Prostate gland (tissue), 2 donors: ENCODE data around the gene FOXI1.

ENCODE experiments used
- POLR2A ChIP-seq: fragments of 450-650 bp; IDR thresholded peaks from one replicate; pipeline ENCODE4 v1.6.1; 2016; ENCODE audit warnings: antibody characterized with exemption, mild to moderate bottlenecking
- POLR2AphosphoS5 ChIP-seq: sonication (generic); formaldehyde crosslinking; IDR thresholded peaks from one replicate; pipeline ENCODE4 v1.6.1; 2017; ENCODE audit warnings: antibody characterized with exemption
- TF ChIP-seq, protein P1 (sequence below), 4 experiments: fragments of 200-600 bp in 2 of 4; fragments of 450-650 bp in 2 of 4; sonication (generic) in 2 of 4; IDR thresholded peaks; 1 replicate in 3 of 4; 2 replicates in 1 of 4; pipeline ENCODE4 v1.5.1; 2016 to 2019; ENCODE audit warnings: antibody characterized with exemption in 4 of 4, mild to moderate bottlenecking in 2 of 4, moderate library complexity in 2 of 4

GRCh38 chr5:170080217-170080616, 25.5 kb upstream of the FOXI1 start:
- TF ChIP-seq, protein P1, sequence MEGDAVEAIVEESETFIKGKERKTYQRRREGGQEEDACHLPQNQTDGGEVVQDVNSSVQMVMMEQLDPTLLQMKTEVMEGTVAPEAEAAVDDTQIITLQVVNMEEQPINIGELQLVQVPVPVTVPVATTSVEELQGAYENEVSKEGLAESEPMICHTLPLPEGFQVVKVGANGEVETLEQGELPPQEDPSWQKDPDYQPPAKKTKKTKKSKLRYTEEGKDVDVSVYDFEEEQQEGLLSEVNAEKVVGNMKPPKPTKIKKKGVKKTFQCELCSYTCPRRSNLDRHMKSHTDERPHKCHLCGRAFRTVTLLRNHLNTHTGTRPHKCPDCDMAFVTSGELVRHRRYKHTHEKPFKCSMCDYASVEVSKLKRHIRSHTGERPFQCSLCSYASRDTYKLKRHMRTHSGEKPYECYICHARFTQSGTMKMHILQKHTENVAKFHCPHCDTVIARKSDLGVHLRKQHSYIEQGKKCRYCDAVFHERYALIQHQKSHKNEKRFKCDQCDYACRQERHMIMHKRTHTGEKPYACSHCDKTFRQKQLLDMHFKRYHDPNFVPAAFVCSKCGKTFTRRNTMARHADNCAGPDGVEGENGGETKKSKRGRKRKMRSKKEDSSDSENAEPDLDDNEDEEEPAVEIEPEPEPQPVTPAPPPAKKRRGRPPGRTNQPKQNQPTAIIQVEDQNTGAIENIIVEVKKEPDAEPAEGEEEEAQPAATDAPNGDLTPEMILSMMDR (IDR thresholded peaks at IDR 0.05) = no peak
- TF ChIP-seq POLR2A (no peak), POLR2AphosphoS5 (no peak)
